CD4-positive, alpha-beta memory T cell (primary cell): Measurements from ENCODE around the gene ADGRE3. TPM values are rescaled to one million over a fixed set of nuclear protein-coding genes. Genes with fewer than 3 reads are reported as not detected.

ENCODE experiments used
- CTCF ChIA-PET: fragments of 350-600 bp; sonication (Branson Sonifier 250); formaldehyde crosslinking; loops from one replicate; lab custom pipeline; 2021; ENCODE audit warnings: inconsistent platforms; ENCODE audit not compliant: partially characterized antibody; lab: Charles Lee
- POLR2A ChIA-PET: fragments of 350-600 bp; sonication (Branson Sonifier 250); formaldehyde crosslinking; loops from one replicate; lab custom pipeline; 2021; ENCODE audit not compliant: partially characterized antibody; lab: Charles Lee
- DNase-seq, 5 donors: peaks; one replicate each; pipeline versions ENCODE4 v3.0.0 to v3.0.0-alpha.2; 2020 to 2022; ENCODE audit warnings: mixed read lengths in 1 of 5
- H3K27ac ChIP-seq: one replicate; pipeline ENCODE4 v1.7.0; 2013; ENCODE audit warnings: low read depth, low read length
- H3K27me3 ChIP-seq: 2 replicates; pipeline ENCODE4 v1.7.0; 2013; ENCODE audit warnings: mild to moderate bottlenecking, low read length, moderate library complexity; ENCODE audit not compliant: insufficient read depth
- H3K36me3 ChIP-seq: 2 replicates; pipeline ENCODE4 v1.7.0; 2013; ENCODE audit warnings: mild to moderate bottlenecking, low read length, moderate library complexity; ENCODE audit not compliant: insufficient read depth
- H3K4me1 ChIP-seq: 2 replicates; pipeline ENCODE4 v1.7.0; 2013; ENCODE audit warnings: mild to moderate bottlenecking, low read length, moderate library complexity; ENCODE audit not compliant: insufficient read depth
- H3K4me3 ChIP-seq, 2 donors: one replicate each; pipeline ENCODE4 v1.7.0; 2013; ENCODE audit warnings: low read length in 2 of 2, mild to moderate bottlenecking in 1 of 2
- H3K9me3 ChIP-seq, 2 donors: one replicate each; pipeline ENCODE4 v1.7.0; 2013; ENCODE audit warnings: low read length in 2 of 2, control low read depth in 1 of 2; ENCODE audit not compliant: control insufficient read depth in 1 of 2
- H3K27ac Mint-ChIP-seq, 7 donors: one replicate each; pipeline ENCODE4 v1.8.0; 2020 to 2021; ENCODE audit warnings: mixed read lengths in 7 of 7, mild to moderate bottlenecking in 6 of 7, inconsistent platforms in 3 of 7, moderate library complexity in 3 of 7
- H3K27me3 Mint-ChIP-seq, 2 donors: one replicate each; pipeline ENCODE4 v1.8.0; 2020 to 2021; ENCODE audit warnings: mixed read lengths in 2 of 2
- H3K36me3 Mint-ChIP-seq, 2 donors: one replicate each; pipeline ENCODE4 v1.8.0; 2020 to 2021; ENCODE audit warnings: mixed read lengths in 2 of 2, inconsistent platforms in 1 of 2, mild to moderate bottlenecking in 1 of 2
- H3K4me1 Mint-ChIP-seq, 4 donors: one replicate each; pipeline ENCODE4 v1.8.0; 2020 to 2021; ENCODE audit warnings: mixed read lengths in 4 of 4, mild to moderate bottlenecking in 1 of 4
- H3K4me3 Mint-ChIP-seq, 8 donors: one replicate each; pipeline ENCODE4 v1.8.0; 2020 to 2021; ENCODE audit warnings: mixed read lengths in 8 of 8, mild to moderate bottlenecking in 7 of 8, moderate library complexity in 6 of 8, inconsistent platforms in 3 of 8
- H3K9me3 Mint-ChIP-seq, 8 donors: one replicate each; pipeline ENCODE4 v1.8.0; 2020 to 2021; ENCODE audit warnings: mixed read lengths in 8 of 8, mild to moderate bottlenecking in 5 of 8, inconsistent platforms in 3 of 8, moderate library complexity in 1 of 8
- intact Hi-C: fragments of 100-400 bp; cut with micrococcal nuclease; formaldehyde crosslinking; loops from one replicate; pipeline ENCODE4 v1.15.1; 2023
- polyA plus RNA-seq, 2 donors: library from polyadenylated mRNA; unstranded; fragments of 300-500 nt; fragmentation: Illumina TruSeq; gene quantifications; one replicate each; pipeline ENCODE4 v1.2.3, GENCODE V29; 2021
- total RNA-seq, 2 experiments: library from RNA; stranded (reverse); gene quantifications; one replicate each; pipeline ENCODE4 v1.2.3, GENCODE V29; 2021

ADGRE3 gene
- total and polyA plus RNA-seq, 4 experiments from 2014 or later = not detected

- peaks cover 6 to 24% of the 10 kb centered on the region in 2 donors for H3K36me3 Mint-ChIP-seq
- H3K4me3 Mint-ChIP-seq = peak within 1 kb of the TSS; percentile 95 to 97 (median 96)
- ChIA-PET CTCF (interaction anchor here (0.6 to 7.5 kb wide), 17 partner anchors 9 to 435 kb away, joined by 3 to 232 read pairs (median 5); partner anchors contain the start of genes ASF1B and ZNF333), POLR2A (interaction anchor here (0.6 to 3.9 kb wide), 10 partner anchors 10 to 840 kb away, joined by 3 to 43 read pairs (median 6); partner anchors contain the start of genes DNAJB1, GIPC1 and ZNF333)
- Histone ChIP-seq H3K4me1 (peaks cover 33% of the 10 kb centered on the region), H3K9me3 (no peaks in the 10 kb centered on the region), H3K36me3 (peaks cover 3% of the 10 kb centered on the region), H3K27me3 (no peaks in the 10 kb centered on the region), H3K27ac (peak within 1 kb of the TSS; percentile 68), H3K4me3 (peak within 1 kb of the TSS; percentile 76 to 91)
- no peaks in the 10 kb centered on the region for H3K27me3 Mint-ChIP-seq
- peaks cover 0 to 1% (median 0%) of the 10 kb centered on the region in 8 donors for H3K9me3 Mint-ChIP-seq
- intact Hi-C loops = no loop called here
- H3K4me1 Mint-ChIP-seq = peaks cover 16 to 55% (median 43%) of the 10 kb centered on the region in 4 donors
- DNase-seq = peak; percentile 91 to 93 (median 93)
- peak within 1 kb of the TSS; percentile 89 to 96 (median 93) for H3K27ac Mint-ChIP-seq
Observed at GRCh38 chr19:14571695-14572490, 102.8 kb downstream of the ADGRE3 start, which contains the start of gene NDUFB7. Gene NDUFB7, minus strand, starts transcription at chr19:14572066. Its CDS starts 66 bp downstream, at chr19:14572000.

GRCh38 chr19:14570864-14571527 is 103.6 kb downstream of the ADGRE3 start:
- Histone ChIP-seq H3K27me3 (no peaks in the 10 kb centered on the region), H3K36me3 (peaks cover 3% of the 10 kb centered on the region), H3K27ac (peak overlapping the region; percentile 68), H3K4me3 (peak overlapping the region; percentile 76 to 91), H3K9me3 (no peaks in the 10 kb centered on the region), H3K4me1 (peaks cover 33% of the 10 kb centered on the region)
- Mint-ChIP-seq H3K36me3 (peaks cover 6 to 27% of the 10 kb centered on the region in 2 donors), H3K4me1 (peaks cover 16 to 55% (median 43%) of the 10 kb centered on the region in 4 donors), H3K27me3 (no peaks in the 10 kb centered on the region), H3K4me3 (peak overlapping the region; percentile 95 to 97 (median 96)), H3K9me3 (peaks cover 0 to 1% (median 0%) of the 10 kb centered on the region in 8 donors), H3K27ac (peak overlapping the region in 6 of 7 donors; percentile 89 to 96 (median 93))
- ChIA-PET POLR2A (interaction anchor here (0.6 to 3.9 kb wide), 7 partner anchors 9 to 119 kb away, joined by 3 to 38 read pairs (median 4); partner anchors contain the start of genes DNAJB1 and ZNF333), CTCF (interaction anchor here (1.1 to 7.5 kb wide), 12 partner anchors 8 to 319 kb away, joined by 3 to 232 read pairs (median 6); partner anchors contain the start of gene ZNF333)
- DNase-seq = no peak
- intact Hi-C loops = no loop called here

Other genes with a start within 250 kb of the ADGRE3 start
- 100 to 1,000 TPM; 189 to 205 TPM for gene PKN1, start 241.5 kb downstream of the ADGRE3 start, total RNA-seq
- gene PKN1, start 241.5 kb downstream of the ADGRE3 start, polyA plus RNA-seq = 10 to 100 TPM; 41.5 to 87.6 TPM
- not detected for gene PTGER1, start 199.5 kb downstream of the ADGRE3 start, total RNA-seq
- gene PTGER1, start 199.5 kb downstream of the ADGRE3 start, polyA plus RNA-seq = not detected
- gene GIPC1, start 178.7 kb downstream of the ADGRE3 start, total RNA-seq = 10 to 100 TPM; 32.3 to 33.8 TPM
- gene GIPC1, start 178.7 kb downstream of the ADGRE3 start, polyA plus RNA-seq = 10 to 100 TPM; 50.1 to 63.6 TPM
- 100 to 1,000 TPM; 122 to 138 TPM for gene DNAJB1, start 156.4 kb downstream of the ADGRE3 start, total RNA-seq
- gene DNAJB1, start 156.4 kb downstream of the ADGRE3 start, polyA plus RNA-seq = 100 to 1,000 TPM; 307 to 824 TPM
- gene TECR, start 145.2 kb downstream of the ADGRE3 start, total RNA-seq = 100 to 1,000 TPM; 189 to 194 TPM
- gene TECR, start 145.2 kb downstream of the ADGRE3 start, polyA plus RNA-seq = 100 to 1,000 TPM; 246 to 269 TPM
- gene NDUFB7, start 102.8 kb downstream of the ADGRE3 start, total RNA-seq = 10 to 100 TPM; 56.6 to 67.2 TPM
- 100 to 1,000 TPM; 177 to 252 TPM for gene NDUFB7, start 102.8 kb downstream of the ADGRE3 start, polyA plus RNA-seq
- gene CLEC17A, start 91.8 kb downstream of the ADGRE3 start, total RNA-seq = not detected
- gene CLEC17A, start 91.8 kb downstream of the ADGRE3 start, polyA plus RNA-seq = under 1 TPM in 1 of 2 donors, not detected in 1; 0.20 TPM
- 10 to 100 TPM; 45.9 to 48.3 TPM for gene ZNF333, start 15.2 kb upstream of the ADGRE3 start, total RNA-seq
- gene ZNF333, start 15.2 kb upstream of the ADGRE3 start, polyA plus RNA-seq = 10 to 100 TPM; 10.3 to 12.5 TPM
- gene ADGRE2, start 103.7 kb upstream of the ADGRE3 start, total RNA-seq = under 1 TPM; 0.47 to 0.78 TPM
- under 1 TPM in 1 of 2 donors, not detected in 1; 0.26 TPM for gene ADGRE2, start 103.7 kb upstream of the ADGRE3 start, polyA plus RNA-seq
- gene OR7A5, start 160.3 kb upstream of the ADGRE3 start, total RNA-seq = not detected
- gene OR7A5, start 160.3 kb upstream of the ADGRE3 start, polyA plus RNA-seq = not detected
- not detected for gene OR7C1, start 160.3 kb upstream of the ADGRE3 start, total RNA-seq
- gene OR7C1, start 160.3 kb upstream of the ADGRE3 start, polyA plus RNA-seq = not detected
- not detected for gene OR7A10, start 174.1 kb upstream of the ADGRE3 start, total RNA-seq
- gene OR7A10, start 174.1 kb upstream of the ADGRE3 start, polyA plus RNA-seq = not detected
- not detected for gene OR7A17, start 211.3 kb upstream of the ADGRE3 start, total RNA-seq
- not detected for gene OR7A17, start 211.3 kb upstream of the ADGRE3 start, polyA plus RNA-seq